HPDE6-E6E7 (cell line): ENCODE data around the gene MLLT11.
"Not testable (repeated sequence)": the region's sequence is repeated elsewhere in the genome, so short reads cannot be mapped to it uniquely, and the experiment has no call there.

Source experiments
- DNase-seq: peaks from one replicate; pipeline ENCODE4 v3.0.0; 2011; ENCODE audit warnings: missing footprints; ENCODE audit errors: extremely low spot score

Gene MLLT11

DNA sequence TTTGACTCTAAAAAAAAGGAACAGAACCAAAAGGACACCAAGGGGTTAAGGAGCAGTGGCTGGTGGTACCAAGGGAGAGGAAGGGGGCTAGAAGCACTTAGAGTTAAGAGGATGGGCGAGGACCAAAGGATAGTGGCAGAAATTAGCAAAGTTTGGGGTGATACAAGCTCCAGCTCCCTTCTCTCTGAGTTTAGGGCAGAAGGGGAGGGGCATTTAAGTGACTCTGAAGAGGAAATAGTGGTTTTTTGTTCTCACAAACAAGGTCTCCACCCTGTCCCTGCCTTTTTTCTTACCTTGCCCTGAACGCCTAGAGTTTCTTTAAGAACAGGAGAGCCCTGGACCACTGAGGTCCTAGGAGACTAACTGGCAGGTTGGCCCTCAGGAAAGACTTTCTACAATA lies 4.0 kb upstream of the MLLT11 start:
- DNase-seq = no peak

DNA sequence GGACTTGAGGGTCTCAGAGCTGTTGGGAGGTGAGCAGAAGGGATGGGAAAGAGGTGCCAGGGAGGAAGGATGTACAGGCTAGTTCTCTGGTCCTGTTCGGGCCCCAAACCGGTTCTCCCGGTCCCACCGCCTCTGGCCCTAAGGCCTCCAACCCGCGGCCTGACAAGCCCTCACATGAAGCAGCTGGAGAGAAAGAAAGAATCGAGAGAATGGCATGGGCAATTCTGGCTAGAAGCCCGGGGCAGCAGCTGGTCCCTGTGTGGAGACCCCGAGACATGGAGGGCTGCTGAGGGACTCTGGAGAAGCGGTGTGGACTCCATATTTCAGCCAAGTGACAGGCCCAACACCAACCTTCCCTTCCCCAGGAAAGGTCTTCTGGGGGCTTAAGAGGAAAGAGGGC lies 1.5 kb upstream of the MLLT11 start:
- DNase-seq = peak; percentile 87

DNA sequence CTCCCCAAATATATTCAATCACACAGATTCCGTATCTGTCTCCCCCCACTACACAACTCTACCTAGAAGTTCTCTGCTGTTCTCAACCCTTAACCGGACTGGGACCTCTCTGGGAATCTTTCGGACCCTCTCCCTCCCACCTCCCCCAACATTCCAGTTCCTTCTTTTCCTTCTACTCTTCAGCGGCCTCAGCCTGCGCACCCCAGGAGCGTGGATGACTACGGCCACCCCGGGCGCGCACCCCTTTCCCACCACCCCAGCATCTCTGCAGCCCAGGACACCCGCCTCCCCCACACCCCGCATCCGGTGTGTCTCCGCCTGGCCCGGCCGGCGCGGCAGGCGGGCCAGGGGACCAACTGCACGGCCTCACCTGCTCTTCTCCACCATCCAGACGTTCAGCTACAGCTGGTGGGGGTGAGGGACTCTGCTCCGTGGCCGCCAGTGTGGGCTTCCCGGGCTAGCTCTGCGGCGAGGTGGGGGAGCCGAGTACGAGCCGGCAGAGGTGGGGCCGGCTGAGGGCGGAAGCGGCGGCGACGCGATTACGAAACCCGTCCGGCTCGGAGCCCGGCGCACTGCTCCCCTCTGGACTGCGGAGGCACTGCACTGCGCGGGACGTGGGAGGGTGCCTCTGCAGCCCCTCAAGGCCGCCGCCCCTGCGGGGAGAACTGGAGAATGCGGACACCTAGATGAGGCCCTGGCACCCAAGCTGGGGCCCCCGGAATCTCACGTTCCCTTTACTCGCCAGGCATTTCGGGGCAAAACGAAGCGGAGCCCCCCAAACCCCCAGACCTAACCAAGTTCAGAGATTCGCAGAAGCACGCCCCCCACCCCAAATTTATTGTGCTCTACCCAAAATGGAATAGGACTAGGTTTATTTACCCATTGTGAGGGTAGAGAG lies 839 bp upstream of the MLLT11 start, which contains the start of gene CDC42SE1:
TSS of gene CDC42SE1 (minus strand) at position 514 of the 898 bp plus-strand sequence. CDS start 3,892 bp downstream, outside the sequence.
- peak; percentile 75 for DNase-seq

DNA sequence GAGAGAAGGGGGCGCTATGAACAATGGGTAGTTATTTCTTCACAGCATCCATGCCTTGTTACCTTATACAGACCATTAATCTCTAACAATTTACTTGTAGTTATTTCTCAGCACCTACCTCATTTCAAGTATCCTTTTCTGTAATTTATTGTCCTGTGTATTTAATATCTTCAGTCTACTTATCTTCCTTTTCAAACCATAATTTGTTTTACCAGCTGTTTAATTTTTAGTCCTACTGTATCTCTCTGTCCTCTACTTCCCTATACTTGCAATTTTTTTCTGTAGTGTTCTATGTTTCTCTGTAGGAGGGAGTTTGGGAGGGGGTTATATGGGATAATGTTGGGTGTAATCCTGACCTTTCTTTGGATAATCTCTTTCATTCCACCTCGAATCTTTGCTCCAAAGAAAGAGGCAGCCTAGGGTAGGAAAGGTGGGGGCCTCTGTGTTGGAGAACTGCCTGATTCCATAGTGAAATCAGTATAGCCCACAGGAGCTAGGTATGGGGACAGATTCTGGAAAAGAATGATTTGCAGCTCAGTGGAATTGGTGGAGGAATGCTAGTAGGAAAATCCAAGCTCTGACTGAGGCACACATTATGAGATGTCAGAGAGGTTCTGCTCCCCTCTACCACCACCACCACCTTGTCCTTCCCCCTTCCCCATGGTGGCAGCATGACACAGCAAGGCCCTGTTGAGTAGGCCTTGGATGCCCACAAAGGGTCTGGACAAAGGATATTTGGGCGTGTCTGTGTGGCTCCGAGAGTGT lies 642 bp downstream of the MLLT11 start:
- DNase-seq = no peak

DNA sequence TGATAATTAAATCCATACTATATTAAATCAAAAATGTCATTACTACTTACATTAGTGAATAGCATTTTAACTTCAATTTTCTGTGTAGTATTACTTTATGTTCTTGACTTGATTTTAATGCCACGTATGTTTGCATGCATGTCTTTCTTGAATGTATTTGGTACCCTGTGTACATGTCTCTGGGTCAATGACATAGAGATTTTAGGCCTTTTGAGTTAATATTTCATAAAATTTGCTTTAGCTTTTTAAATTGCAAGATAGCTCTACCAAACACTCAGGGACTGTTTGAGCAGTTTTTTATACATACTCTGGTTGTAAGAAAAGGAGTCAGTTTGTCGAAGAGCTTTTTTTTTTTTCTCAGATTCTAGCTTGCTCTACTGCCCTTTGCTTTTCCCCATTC lies 1.5 kb downstream of the MLLT11 start:
- no peak for DNase-seq

DNA sequence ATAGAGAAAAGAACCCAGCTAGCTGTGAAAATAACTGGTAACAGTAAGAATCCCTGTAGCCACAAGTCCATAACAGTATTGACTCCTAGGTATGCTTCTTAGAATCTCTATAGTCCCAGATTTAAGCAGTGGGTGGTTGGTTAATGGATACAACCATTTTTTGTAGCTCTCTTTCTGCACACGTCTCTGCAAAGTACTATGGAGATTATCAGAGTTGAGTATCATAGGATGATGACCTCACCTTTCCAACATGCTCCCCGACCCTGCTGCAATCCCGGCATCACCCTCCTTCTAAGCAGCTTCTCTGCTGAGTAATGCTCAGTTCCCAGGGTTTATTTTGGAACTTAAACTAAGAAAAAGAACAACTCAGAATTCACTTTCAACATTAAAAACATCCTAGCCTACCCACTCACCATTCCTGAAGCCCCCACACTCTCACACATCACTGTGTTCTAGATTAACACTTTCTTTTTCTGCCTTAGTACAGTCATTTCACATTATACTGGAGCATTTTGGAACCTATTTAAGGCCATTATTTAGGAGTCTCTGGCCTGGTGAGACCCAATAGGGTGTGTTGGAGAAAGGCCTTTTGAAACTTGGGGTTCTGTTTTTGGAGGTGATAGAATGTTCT lies 2.7 kb downstream of the MLLT11 start:
- DNase-seq = peak; percentile 60

DNA sequence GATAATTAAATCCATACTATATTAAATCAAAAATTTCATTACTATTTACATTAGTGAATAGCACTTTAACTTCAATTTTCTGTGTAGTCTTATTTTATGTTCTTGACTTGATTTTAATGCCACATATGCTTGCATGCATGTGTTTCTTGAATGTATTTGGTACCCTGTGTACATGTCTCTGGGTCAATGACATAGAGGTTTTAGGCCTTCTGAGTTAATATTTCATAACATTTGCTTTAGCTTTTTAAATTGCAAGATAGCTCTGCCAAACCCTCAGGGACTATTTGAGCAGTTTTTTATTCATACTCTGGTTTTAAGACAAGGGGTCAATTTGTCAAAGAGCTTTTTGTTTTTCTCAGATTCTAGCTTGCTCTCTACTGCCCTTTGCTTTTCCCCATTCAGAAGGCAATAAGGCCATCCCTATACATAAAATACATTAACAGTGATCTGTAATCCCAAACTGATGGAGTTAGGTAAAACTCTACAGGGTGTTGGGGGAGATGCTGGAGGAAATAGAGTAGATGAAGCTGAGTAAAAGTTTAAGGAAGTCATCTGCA lies 5.0 kb downstream of the MLLT11 start:
- no peak for DNase-seq

DNA sequence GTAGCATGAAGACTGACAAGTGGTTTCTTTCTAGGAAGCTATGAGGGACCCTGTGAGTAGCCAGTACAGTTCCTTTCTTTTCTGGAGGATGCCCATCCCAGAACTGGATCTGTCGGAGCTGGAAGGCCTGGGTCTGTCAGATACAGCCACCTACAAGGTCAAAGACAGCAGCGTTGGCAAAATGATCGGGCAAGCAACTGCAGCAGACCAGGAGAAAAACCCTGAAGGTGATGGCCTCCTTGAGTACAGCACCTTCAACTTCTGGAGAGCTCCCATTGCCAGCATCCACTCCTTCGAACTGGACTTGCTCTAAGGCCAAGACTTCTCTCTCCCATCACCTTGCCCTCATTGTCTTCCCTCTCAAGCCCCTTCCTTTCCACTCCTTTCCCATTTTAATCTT lies 7.0 kb downstream of the MLLT11 start:
- DNase-seq = no peak

DNA sequence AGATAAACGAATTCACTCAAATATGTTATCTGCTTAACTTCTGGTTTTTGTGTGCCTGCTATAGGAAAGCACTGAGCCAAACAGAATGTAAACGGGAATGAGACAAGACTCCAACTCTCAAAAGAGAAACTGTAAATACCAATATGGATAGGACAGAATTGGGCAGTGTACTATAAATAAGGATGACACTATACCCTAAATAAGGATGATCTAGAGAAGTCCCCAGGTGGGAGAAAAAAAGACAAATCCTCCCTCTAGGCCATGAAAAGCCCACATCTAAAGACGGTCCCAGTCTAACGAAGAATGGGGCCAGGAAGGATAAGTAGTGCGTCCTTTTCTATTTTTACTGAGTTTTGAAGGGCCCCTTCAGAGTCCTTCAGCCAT lies 8.9 kb downstream of the MLLT11 start:
- no peak for DNase-seq

DNA sequence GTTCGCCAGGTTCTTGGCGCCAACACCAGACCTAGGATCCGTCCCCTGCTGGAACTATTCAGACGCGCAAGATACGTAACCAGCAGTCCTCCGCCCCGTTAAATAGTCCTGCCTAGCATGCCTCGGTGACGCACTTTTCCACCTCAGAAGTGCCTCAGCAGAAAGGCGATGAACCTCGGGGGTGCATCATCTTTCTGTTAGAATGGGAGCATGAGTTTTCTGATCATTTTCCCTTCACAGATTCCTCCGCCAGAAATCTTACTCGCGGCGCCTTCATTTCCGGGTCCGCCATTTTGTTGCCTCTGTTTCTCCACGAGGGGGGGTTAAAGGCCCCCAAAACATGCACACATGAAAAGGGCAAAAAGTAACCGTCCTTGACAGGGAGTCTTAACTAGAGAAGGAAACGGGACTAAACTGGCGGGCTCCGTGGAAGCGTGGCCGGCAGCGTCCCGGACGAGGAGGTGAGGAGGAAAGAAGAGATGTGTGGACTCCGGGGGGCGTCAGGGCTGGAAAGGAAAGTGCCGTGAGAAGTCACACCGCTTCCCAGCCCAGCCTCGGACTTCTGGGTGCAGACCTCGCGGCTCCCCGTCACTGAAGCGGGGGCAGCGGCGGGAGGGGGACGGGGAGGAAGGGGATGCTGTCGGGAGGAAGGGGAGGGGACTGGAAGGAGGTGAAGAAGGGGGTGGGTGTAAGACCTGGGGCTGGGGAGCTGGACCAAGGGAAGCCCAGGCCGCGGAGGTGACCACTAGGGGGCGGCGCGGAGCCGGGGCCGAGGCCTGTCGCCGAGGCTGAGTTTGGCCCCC lies 10.5 kb downstream of the MLLT11 start, which contains the start of gene GABPB2:
TSS of gene GABPB2 (plus strand) at position 288 of the 803 bp plus-strand sequence. CDS start 17,429 bp downstream, outside the sequence.
- DNase-seq = peak; percentile 79

DNA sequence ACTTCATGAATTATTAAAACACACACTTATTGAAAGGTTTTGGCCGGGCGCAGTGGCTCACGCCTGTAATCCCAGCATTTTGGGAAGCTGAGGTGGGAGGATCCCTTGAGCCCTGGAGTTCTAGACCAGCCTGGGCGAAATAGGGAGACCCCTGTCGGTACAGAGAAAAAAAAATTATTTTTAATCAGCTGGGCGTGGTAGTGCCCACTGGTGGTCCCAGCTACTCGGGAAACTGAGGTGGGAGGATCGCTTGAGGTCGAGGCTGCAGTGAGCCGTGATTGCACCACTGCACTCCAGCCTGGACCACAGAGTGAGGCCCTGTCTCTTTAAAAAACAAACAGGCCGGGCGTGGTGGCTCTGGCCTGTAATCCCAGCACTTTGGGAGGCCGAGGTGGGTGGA lies 12.0 kb downstream of the MLLT11 start:
- DNase-seq = no peak

DNA sequence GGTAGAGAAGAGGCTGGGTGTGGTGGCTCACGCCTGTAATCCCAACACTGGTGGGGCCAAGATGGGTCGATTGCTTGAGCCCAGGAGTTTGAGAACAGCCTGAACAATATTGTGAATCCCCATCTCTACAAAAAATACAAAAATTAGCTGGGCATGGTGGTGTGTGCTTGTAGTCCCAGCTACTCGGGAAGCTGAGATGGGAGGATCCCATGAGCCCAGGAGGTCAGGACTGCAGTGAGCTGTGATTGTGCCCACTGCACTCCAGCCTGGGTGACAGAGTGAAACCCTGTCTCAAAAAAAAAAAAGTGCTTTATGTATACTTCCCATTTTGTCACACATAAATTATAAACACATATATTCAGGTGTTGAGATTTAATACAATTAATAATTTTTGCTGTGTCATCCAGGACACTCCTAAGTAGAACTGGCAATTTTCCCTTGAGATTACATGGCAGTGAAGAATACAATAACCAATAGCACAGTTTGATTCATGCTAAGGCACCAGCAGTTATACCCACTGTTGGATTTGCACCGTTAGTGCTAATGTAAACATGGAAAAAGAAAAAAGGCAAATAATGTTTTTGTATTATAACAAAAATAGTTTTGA lies 25.9 kb downstream of the MLLT11 start:
- DNase-seq = no peak

DNA sequence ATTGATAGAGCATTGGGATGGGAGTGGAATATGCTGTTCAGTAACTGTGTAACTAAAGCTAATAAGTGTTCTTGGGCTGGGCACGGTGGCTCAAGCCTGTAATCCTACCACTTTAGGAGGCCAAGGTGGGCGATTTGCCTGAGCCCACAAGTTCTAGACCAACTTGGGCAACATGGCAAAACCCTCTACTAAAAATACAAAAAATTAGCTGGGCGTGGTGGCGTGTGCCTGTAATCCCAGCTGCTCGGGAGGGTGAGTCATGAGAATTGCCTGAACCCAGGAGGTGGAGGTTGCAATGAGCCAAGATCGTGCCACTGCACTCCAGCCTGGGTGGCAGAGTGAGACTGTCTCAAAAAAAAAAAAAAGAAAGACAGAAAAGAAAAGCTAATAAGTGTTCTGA lies 37.2 kb downstream of the MLLT11 start:
- DNase-seq = not testable (repeated sequence)

DNA sequence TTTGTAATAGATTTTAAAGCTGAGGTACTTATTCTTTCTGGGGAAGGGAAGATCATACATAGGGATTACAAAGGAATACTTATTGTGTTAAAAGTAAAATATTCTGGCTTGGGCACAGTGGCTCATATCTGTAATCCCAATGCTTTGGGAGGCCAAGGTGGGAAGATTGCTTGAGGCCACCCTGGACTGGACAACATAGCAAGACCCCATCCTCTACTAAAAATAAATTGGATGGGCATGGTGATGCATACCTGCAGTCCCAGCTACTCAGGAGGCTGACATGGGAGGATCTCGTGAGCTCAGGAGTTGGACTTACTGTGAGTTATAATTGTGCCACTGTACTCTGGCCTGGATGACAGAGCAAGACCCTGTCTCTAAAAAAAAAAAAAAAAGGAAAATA lies 37.9 kb downstream of the MLLT11 start:
- DNase-seq = no peak

DNA sequence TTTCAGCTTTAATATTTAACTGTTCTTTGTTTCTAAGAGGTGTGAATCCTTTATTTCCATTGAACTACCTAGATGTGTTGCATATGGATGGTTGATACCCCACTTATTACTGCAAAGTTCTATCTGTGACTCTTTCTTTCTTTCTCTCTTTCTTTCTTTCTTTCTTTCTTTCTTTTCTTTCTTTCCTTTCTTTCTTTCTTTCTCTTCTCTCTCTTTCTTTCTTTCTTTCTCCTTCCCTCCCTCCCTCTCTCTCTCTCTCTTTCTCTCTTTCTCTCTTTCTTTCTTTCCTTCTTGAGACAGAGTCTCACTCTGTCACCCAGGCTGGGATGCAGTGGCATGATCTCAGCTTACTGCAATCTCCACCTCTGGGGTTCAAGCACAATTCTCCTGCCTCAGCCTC lies 44.4 kb downstream of the MLLT11 start:
- DNase-seq = no peak

DNA sequence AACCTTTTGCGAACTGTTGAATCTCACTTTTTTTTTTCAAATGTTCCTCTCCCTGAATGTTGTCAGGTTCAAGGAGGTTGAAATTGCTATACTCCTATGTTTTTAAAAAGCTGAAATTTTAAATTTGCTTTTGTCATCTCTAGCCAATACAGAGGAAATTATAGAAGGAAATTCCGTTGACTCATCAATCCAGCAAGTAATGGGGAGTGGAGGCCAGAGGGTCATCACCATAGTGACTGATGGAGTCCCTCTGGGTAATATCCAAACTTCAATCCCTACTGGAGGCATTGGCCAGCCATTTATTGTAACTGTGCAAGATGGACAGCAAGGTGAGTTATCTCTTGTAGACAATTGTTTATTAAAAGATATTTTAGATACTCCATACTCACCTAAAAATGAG lies 46.7 kb downstream of the MLLT11 start:
- DNase-seq = peak; percentile 52

DNA sequence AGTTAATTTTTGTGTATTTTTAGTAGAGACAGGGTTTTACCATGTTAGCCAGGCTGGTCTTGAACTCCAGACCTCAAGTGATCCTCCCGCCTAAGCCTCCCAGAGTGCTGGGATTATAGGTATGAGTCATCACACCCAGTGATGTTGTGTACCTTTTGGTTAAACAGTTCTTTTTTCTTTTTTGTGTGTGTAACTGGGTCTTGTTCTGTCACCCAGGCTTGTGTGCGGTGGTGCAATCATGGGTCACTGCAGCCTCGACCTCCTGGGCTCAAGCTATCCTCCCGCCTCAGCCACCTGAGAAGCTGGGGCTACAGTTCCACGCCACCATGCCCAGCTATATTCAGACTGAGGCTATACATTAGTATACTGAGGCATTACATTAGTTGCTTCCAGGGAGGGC lies 48.1 kb downstream of the MLLT11 start:
- DNase-seq = no peak

DNA sequence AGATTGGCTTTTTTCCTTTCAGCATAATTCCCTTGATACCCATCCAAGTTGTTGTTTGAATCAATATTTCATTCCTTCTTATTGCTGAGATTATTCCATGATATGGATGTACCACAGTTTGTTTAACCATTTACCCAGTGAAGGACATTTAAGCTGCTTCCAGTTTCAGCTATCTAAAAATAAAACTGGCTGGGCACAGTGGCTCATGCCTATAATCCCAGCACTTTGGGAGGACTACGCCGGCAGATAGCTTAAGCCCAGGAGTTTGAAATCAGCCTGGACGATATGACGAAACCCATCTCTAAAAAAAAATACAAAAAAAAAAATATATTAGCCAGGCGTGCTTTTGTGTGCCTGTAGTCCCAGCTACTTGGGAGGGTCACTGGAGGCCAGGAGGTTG lies 53.7 kb downstream of the MLLT11 start:
- DNase-seq = no peak
